GM12874 (cell line): ENCODE results near the gene CACNA1C.

Experiments used
- TF ChIP-seq, protein P1 (sequence below): IDR thresholded peaks from 2 replicates; pipeline ENCODE4 v1.5.1; 2011; ENCODE audit warnings: low read depth, mild to moderate bottlenecking, control low read depth, low read length, moderate library complexity; ENCODE audit not compliant: insufficient read depth

The CACNA1C gene

DNA sequence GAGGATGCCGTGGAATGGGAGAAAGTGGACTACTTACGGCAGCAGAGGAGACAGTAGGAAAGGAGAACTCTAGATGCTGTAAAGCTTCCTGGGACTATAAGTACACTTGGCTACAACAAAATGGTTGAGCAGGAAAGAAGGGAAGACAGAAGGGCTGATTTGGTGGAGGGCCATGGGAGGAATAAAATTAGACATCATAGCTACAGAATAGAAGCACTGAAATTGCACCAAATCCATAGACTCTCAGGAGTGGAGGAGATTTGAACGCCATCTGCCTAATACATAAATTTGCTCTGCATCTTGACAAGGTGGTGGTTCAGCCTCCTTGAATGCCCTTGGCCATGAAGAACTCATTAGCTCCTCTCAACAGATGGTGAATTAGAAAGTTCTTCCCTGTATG lies 32.3 kb upstream of the CACNA1C start:
- TF ChIP-seq, protein P1, sequence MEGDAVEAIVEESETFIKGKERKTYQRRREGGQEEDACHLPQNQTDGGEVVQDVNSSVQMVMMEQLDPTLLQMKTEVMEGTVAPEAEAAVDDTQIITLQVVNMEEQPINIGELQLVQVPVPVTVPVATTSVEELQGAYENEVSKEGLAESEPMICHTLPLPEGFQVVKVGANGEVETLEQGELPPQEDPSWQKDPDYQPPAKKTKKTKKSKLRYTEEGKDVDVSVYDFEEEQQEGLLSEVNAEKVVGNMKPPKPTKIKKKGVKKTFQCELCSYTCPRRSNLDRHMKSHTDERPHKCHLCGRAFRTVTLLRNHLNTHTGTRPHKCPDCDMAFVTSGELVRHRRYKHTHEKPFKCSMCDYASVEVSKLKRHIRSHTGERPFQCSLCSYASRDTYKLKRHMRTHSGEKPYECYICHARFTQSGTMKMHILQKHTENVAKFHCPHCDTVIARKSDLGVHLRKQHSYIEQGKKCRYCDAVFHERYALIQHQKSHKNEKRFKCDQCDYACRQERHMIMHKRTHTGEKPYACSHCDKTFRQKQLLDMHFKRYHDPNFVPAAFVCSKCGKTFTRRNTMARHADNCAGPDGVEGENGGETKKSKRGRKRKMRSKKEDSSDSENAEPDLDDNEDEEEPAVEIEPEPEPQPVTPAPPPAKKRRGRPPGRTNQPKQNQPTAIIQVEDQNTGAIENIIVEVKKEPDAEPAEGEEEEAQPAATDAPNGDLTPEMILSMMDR: no peak

DNA sequence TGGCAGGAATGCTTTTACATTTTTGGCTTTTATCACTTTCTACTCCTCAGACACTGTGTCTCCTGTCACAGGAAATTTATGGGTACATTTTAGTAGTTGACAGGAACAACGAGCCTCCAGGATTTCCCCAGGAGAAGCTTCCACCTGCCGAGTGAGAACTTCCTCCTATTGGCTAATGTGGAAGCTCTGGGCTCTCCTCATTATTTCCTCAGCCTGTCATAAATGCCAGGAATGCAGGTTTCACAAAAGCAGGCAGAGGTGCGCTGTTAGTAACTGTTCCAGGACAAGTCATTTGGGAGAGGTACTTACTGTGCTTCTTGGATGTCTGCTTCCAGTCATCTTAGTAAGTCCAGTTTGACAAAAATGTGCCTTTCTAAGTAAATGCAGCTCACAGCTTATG lies 29.4 kb upstream of the CACNA1C start:
- TF ChIP-seq, protein P1: no peak

DNA sequence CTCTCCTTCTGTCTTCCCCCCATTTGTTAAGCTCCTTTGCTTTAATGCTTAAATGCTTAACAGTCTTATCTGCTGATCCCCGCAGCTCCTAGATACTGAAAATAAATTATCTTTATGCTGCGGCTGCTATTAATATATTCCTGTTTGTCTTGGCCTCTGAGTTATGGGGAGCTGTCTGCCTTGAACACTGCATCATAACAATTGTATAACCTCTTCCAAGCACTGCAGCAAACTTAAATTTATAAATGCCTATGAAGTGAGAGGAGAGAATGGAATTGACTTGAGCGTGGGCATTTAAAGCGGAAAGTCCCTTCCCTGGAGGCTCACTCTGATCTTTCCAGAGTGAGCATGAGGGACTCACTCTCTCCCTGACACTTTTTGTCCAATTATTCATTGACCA lies 25.4 kb upstream of the CACNA1C start:
- TF ChIP-seq, protein P1: no peak

DNA sequence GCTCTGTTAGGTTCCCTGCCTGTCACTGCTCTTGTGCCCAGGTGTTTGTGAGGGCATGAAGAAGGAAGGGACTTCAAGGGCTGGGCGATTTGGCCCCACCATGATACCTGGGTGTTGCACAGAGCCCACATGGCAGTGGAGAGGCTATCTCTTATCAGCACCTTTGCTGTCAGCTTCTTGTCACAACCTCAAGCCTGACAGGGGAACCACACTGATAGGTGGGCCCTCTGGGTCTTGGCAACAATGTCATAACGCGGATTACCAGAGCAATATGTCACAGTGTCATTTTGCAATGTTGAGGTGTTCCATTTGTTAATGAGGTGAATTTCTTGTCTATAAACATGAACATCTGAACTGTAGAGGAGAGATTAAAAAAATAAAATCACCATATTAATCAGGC lies 22.9 kb upstream of the CACNA1C start:
- TF ChIP-seq, protein P1: no peak

DNA sequence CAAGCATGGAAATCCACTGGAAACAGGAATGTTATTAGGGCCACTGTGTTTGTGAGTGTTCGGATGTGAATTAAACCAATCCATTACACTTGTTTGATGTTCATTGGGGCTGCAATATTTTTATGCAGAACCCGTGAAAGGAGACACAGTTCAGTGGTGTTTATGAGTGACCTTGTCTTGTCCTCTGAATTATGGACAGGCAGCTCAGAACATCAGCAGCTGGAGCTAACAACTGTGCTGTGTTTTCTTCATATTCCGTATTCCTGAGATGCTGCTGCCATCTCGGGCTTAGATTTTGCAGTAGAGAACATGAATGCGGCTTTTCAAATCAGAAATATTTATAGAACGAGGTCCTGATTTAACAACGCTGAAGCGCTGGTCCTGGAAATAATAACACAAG lies 20.3 kb upstream of the CACNA1C start:
- TF ChIP-seq, protein P1: no peak

DNA sequence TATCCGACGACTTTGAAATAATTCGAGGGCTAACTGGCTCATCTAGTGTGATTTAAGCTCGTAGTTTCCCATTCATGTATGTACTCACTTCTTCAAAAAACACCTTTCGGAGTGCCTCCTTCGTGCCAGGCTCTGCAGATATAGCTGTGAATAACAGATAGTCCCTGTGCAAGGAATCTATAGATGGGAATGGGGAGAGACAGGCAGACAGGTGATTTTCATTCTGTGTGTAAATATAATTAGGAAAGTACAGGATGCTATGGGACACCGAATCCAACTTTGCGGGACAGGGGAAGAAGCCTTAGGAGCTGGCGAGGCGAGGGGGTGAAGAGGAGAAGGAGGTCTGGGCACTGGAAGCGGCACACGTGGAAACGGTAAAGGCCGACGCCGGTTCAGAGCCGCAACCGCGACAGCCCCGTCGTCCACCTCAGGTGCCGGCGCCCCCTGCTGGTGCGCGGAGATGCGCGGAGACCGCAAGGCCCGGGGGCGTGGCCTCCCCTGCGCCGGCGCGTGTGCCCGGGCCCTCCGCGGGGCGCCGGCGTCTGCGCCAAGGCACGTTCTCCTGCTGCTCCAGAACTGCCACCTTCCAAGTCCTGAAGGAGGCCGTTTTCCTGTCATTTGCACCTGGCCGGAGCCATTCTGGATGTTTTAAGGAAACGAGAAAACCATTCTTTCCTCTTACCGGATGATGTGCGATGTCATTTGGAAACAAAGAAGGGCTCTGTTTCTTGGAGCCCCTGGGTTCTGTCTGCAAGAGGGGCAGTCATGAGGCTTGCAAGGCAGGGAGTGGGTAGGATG lies 18.0 kb upstream of the CACNA1C start:
- TF ChIP-seq, protein P1: peak; percentile 97

DNA sequence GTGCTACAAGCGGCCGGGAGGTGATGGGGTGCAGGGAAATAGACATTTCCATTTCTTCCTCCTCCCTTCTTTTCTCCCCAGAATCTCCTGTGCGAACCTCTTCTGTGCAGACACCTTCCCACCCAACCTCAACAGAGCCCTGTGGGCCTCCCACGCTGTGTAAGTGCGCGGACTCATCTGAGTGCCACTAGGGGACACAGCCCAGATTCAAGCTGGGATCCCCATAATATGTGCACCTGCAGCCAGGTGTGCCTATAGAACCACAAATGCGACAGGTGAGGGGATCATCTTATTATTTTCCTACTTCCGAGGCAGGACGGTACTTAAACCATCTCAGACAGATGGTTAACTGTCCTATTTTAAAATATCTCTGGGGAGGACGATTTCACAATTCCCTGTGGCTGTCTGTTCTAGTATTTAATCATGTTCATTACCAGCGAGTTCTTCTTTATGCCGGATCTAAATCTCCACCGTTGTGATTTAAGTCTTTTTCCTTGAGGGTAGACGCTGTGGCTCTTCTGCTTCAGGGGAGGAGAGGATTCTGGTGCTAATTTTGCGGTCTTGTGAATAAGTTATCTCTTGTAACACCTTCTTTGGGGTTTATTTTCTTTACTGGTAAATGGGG lies 17.2 kb upstream of the CACNA1C start:
- TF ChIP-seq, protein P1: no peak
